ENCODE results near the gene SORCS2. TPM values are rescaled to one million over a fixed set of nuclear protein-coding genes. Genes with fewer than 3 reads are reported as not detected.

The SORCS2 gene
- total and polyA plus RNA-seq, 12 donors = 0.25 to 5.4 (median 2.2) TPM

DNA sequence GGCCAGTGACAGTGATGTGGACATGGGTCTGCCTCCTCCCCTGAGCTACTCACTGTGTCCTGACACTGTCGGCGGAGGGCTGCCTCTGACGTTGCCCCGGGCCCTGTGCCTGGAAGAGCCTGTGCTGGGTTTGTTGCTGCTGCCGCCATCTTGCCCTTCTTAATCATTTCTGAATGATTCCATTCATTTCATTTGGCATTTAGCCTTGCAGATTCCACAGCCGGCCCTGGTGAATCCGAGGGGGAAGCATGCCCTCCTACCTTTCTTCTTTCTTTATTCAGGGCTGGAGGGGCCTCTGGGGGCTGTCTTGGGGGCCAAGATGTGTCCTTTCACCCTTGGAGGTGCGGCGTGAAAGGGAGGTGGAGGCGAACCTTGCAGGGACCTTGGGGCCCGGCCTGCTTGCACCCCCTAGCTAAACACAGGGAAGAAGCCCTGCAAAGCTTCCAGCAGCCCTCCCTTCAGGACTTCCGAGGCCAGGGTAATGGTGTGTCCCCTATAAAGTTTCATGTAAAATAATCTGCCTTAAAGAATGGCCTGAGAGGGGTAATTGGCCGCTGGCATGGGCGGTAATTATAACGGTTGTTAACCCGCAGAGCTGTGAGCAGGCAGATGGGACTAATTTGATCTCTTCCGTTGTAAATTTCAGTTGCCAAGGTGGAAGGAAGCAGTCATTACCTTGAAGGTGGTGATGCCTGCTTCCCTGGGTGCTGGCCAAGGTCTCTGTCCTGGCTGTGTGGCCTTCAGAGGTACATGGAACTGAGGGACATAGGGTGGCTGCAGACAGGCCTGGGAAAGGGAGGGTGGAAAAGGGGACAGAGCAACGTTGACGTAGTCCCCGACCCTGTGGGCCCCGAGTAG lies 150.1 kb downstream of the SORCS2 start:
- 88 to 91% methylated on average over 21 of the region's 21 CpGs for WGBS, 2 donors
- H3K9me3 ChIP-seq = peaks cover 0 to 33% (median 14%) of the 10 kb centered on the region in 11 donors
- intact Hi-C loops (cut with DNase I) = no loop called here
- DNase-seq = no peak
- H3K4me3 ChIP-seq = no peak overlapping the region
- no peaks in the 10 kb centered on the region for H3K27me3 ChIP-seq
- H3K27ac ChIP-seq = no peak overlapping the region
- no peaks in the 10 kb centered on the region for H3K4me1 ChIP-seq
- ATAC-seq = no peak
- H3K36me3 ChIP-seq = no peaks in the 10 kb centered on the region
- TF ChIP-seq, protein P1, sequence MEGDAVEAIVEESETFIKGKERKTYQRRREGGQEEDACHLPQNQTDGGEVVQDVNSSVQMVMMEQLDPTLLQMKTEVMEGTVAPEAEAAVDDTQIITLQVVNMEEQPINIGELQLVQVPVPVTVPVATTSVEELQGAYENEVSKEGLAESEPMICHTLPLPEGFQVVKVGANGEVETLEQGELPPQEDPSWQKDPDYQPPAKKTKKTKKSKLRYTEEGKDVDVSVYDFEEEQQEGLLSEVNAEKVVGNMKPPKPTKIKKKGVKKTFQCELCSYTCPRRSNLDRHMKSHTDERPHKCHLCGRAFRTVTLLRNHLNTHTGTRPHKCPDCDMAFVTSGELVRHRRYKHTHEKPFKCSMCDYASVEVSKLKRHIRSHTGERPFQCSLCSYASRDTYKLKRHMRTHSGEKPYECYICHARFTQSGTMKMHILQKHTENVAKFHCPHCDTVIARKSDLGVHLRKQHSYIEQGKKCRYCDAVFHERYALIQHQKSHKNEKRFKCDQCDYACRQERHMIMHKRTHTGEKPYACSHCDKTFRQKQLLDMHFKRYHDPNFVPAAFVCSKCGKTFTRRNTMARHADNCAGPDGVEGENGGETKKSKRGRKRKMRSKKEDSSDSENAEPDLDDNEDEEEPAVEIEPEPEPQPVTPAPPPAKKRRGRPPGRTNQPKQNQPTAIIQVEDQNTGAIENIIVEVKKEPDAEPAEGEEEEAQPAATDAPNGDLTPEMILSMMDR (IDR thresholded peaks at IDR 0.05) = no peak

DNA sequence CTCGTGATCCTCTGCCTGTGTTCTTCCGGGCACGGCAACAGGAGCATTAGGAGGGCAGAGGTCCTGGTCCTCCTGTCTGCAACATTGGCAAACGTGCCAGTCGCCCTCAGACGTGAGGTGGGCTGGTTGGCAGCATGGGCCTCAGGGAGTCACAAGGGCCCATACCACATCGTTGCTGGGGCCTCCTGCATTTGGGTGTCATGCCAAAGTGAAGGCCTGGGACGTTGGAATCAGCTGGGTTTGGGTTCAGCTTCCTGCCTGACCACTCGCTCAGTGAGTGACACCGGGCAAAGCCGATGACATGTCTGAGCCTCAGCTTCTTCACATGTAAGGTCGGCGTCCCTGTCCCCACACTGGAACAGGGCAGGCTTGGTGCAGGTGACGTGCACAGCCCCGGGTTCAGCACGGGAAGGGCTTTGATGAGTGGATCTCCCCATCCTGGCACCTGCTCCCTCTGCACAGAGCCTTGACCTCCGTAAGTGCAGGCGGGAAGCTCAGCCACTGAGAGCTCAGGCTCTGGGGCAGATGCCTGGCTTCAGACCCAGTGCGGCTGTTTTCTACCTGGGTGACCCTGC lies 150.8 kb downstream of the SORCS2 start:
- DNase-seq (no peak), ATAC-seq (no peak)
- H3K9me3 ChIP-seq = peaks cover 0 to 35% (median 14%) of the 10 kb centered on the region in 11 donors
- H3K36me3 ChIP-seq = no peaks in the 10 kb centered on the region
- H3K4me3 ChIP-seq = no peak overlapping the region
- WGBS, 2 donors = 91 to 92% methylated on average over 19 of the region's 19 CpGs
- TF ChIP-seq, protein P1 (IDR thresholded peaks at IDR 0.05) = no peak
- intact Hi-C loops (cut with DNase I) = no loop called here
- no peaks in the 10 kb centered on the region for H3K27me3 ChIP-seq
- H3K27ac ChIP-seq = no peak overlapping the region
- no peaks in the 10 kb centered on the region for H3K4me1 ChIP-seq

DNA sequence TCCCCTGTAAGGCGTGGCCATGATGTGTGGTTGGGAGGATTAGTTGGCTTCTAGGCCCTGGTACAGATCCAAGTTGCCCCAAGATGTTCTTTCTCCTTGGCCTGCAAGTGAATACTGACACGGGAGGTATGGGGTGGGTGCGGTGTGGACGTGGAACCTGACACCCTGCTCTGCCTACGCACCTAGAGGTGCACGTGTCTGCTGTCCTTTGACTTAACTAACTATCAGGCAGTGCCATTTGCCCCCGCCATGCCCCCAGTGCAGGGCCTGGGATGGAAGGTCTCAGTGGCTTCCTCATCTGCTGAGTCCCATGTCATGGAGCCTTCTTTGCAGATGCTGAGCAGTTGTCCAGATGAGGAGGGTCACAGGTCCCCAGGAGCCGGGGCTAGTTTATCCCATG lies 151.6 kb downstream of the SORCS2 start:
- intact Hi-C loops (cut with DNase I) = no loop called here
- H3K27me3 ChIP-seq = no peaks in the 10 kb centered on the region
- peaks cover 0 to 34% (median 14%) of the 10 kb centered on the region in 11 donors for H3K9me3 ChIP-seq
- H3K36me3 ChIP-seq = no peaks in the 10 kb centered on the region
- 83 to 92% methylated on average over 8 of the region's 8 CpGs for whole genome bisulfite sequencing, 2 donors
- TF ChIP-seq, protein P1 (IDR thresholded peaks at IDR 0.05) = no peak
- no peak for ATAC-seq
- DNase-seq = no peak
- H3K27ac ChIP-seq = no peak overlapping the region
- H3K4me1 ChIP-seq = no peaks in the 10 kb centered on the region
- H3K4me3 ChIP-seq = no peak overlapping the region

DNA sequence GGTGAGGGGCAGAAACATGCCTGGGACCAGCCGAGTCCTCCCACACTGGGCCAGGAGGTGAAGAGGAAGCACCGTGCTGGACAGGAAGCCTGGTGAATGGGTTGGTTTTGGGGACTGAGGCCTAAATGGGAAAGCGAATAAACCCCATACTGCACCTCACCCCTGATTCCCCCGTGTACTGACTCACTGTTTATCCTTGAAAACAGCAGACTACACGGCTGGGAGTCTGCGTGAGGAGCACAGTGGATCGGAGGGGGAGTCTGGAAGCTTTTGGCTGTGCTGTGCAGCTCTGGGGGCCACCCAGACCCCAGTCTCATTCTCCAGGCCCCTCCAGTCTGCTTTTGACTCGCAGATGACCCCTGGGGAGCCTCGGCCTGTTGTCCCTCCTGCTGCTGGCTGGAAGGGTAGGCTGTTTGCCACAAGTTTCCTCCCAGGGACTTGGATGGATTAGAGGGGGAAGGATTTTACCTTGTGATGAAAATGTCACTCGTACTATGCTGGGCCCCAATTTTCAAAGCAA lies 152.4 kb downstream of the SORCS2 start:
- WGBS, 2 donors = 64 to 74% methylated on average over 10 of the region's 10 CpGs
- no peak for ATAC-seq
- H3K27me3 ChIP-seq = no peaks in the 10 kb centered on the region
- TF ChIP-seq, protein P1 (IDR thresholded peaks at IDR 0.05) = no peak
- peaks cover 0 to 29% (median 14%) of the 10 kb centered on the region in 11 donors for H3K9me3 ChIP-seq
- H3K27ac ChIP-seq = no peak overlapping the region
- intact Hi-C loops (cut with DNase I) = no loop called here
- H3K4me3 ChIP-seq = no peak overlapping the region
- H3K4me1 ChIP-seq = no peaks in the 10 kb centered on the region
- DNase-seq = no peak
- H3K36me3 ChIP-seq = no peaks in the 10 kb centered on the region
